Peyer's patch (tissue), 4 donors: ENCODE results near the gene CERS3.

Source experiments
- CTCF ChIP-seq, 6 experiments: fragments of 450-650 bp in 4 of 6; fragments of 200-600 bp in 2 of 6; sonication (generic) in 1 of 6; IDR thresholded peaks; one replicate each; pipeline ENCODE4 v1.5.1; 2017 to 2019; ENCODE audit warnings: antibody characterized with exemption in 6 of 6, mild to moderate bottlenecking in 3 of 6, moderate library complexity in 1 of 6
- POLR2A ChIP-seq, 2 donors: fragments of 450-650 bp; IDR thresholded peaks; one replicate each; pipeline ENCODE4 v1.5.1; 2017; ENCODE audit warnings: antibody characterized with exemption in 2 of 2, mild to moderate bottlenecking in 2 of 2, moderate library complexity in 2 of 2

GRCh38 chr15:100484443-100484842 lies 44.3 kb downstream of the CERS3 start:
- TF ChIP-seq CTCF (IDR thresholded peaks at IDR 0.05): no peak
- TF ChIP-seq POLR2A (IDR thresholded peaks at IDR 0.05): no peak
